WTC11 (cell line): ENCODE data around the gene FBXO31.

ENCODE experiments used
- ATF2 ChIP-seq: sonication (generic); formaldehyde crosslinking; IDR thresholded peaks from 2 replicates; pipeline ENCODE4 v1.8.1; 2022; ENCODE audit warnings: low read depth, missing genetic modification reagents, borderline replicate concordance
- CREB1 ChIP-seq: sonication (generic); formaldehyde crosslinking; IDR thresholded peaks from 2 replicates; pipeline ENCODE4 v1.8.0; 2023; ENCODE audit warnings: mild to moderate bottlenecking, missing genetic modification reagents
- CTCF ChIP-seq: fragments of 200-600 bp; IDR thresholded peaks from 2 replicates; pipeline ENCODE4 v1.8.0; 2022; ENCODE audit warnings: antibody characterized with exemption
- JUN ChIP-seq: sonication (generic); formaldehyde crosslinking; IDR thresholded peaks from 2 replicates; pipeline ENCODE4 v1.8.0; 2023; ENCODE audit warnings: mild to moderate bottlenecking, missing genetic modification reagents
- NFE2L1 ChIP-seq: sonication (generic); formaldehyde crosslinking; IDR thresholded peaks from 2 replicates; pipeline ENCODE4 v1.8.1; 2023; ENCODE audit warnings: missing genetic modification reagents
- STAT6 ChIP-seq: sonication (generic); formaldehyde crosslinking; conservative IDR thresholded peaks from 2 replicates; pipeline ENCODE4 v1.8.1; 2023; ENCODE audit warnings: mild to moderate bottlenecking, low read depth, missing genetic modification reagents, moderate library complexity
- ZBTB43 ChIP-seq: sonication (generic); formaldehyde crosslinking; IDR thresholded peaks from 2 replicates; pipeline ENCODE4 v1.8.1; 2023; ENCODE audit warnings: mild to moderate bottlenecking, missing genetic modification reagents
- ZNF219 ChIP-seq: sonication (generic); formaldehyde crosslinking; IDR thresholded peaks from 2 replicates; pipeline ENCODE4 v1.8.0; 2023; ENCODE audit warnings: missing genetic modification reagents, mild to moderate bottlenecking, borderline replicate concordance
- ZNF263 ChIP-seq: sonication (generic); formaldehyde crosslinking; IDR thresholded peaks from 2 replicates; pipeline ENCODE4 v1.8.1; 2022; ENCODE audit warnings: low read depth, mild to moderate bottlenecking, moderate library complexity, missing genetic modification reagents
- ZNF416 ChIP-seq: fragments of 250-450 bp; sonication (Bioruptor Pico); IDR thresholded peaks from 2 replicates; pipeline ENCODE4 v1.9.0; 2021; ENCODE audit warnings: mild to moderate bottlenecking, inconsistent platforms
- ZNF423 ChIP-seq: fragments of 250-450 bp; sonication (Bioruptor Pico); IDR thresholded peaks from 2 replicates; pipeline ENCODE4 v2.1.2; 2022; ENCODE audit warnings: mild to moderate bottlenecking, moderate library complexity
- TF ChIP-seq, protein P1 (sequence below): sonication (generic); formaldehyde crosslinking; IDR thresholded peaks from 2 replicates; pipeline ENCODE4 v1.8.1; 2023; ENCODE audit warnings: mild to moderate bottlenecking, missing genetic modification reagents, moderate library complexity
- TF ChIP-seq, protein P2 (sequence below): sonication (generic); formaldehyde crosslinking; IDR thresholded peaks from 2 replicates; pipeline ENCODE4 v1.8.1; 2022; ENCODE audit warnings: low read depth, mild to moderate bottlenecking, moderate library complexity, missing genetic modification reagents, borderline replicate concordance
- TF ChIP-seq, protein P3 (sequence below): sonication (generic); formaldehyde crosslinking; IDR thresholded peaks from 2 replicates; pipeline ENCODE4 v1.8.0; 2022; ENCODE audit warnings: mild to moderate bottlenecking, missing genetic modification reagents

GRCh38 chr16:87411375-87412271 is 28.0 kb upstream of the FBXO31 start:
- TF ChIP-seq, protein P1, sequence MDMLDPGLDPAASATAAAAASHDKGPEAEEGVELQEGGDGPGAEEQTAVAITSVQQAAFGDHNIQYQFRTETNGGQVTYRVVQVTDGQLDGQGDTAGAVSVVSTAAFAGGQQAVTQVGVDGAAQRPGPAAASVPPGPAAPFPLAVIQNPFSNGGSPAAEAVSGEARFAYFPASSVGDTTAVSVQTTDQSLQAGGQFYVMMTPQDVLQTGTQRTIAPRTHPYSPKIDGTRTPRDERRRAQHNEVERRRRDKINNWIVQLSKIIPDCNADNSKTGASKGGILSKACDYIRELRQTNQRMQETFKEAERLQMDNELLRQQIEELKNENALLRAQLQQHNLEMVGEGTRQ (CRISPR knock-in tag): no peak
- TF ChIP-seq CTCF: no peak
- no peak for TF ChIP-seq ZNF423 (CRISPR knock-in tag)
- TF ChIP-seq STAT6 (CRISPR knock-in tag): no peak
- TF ChIP-seq ZNF263 (CRISPR knock-in tag): no peak
- TF ChIP-seq ZNF416 (CRISPR knock-in tag): no peak
- TF ChIP-seq, protein P2, sequence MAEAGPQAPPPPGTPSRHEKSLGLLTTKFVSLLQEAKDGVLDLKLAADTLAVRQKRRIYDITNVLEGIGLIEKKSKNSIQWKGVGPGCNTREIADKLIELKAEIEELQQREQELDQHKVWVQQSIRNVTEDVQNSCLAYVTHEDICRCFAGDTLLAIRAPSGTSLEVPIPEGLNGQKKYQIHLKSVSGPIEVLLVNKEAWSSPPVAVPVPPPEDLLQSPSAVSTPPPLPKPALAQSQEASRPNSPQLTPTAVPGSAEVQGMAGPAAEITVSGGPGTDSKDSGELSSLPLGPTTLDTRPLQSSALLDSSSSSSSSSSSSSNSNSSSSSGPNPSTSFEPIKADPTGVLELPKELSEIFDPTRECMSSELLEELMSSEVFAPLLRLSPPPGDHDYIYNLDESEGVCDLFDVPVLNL: no peak
- no peak for TF ChIP-seq NFE2L1
- TF ChIP-seq CREB1 (CRISPR knock-in tag): no peak
- no peak for TF ChIP-seq JUN
- no peak for TF ChIP-seq ZNF219 (CRISPR knock-in tag)
- TF ChIP-seq, protein P3, sequence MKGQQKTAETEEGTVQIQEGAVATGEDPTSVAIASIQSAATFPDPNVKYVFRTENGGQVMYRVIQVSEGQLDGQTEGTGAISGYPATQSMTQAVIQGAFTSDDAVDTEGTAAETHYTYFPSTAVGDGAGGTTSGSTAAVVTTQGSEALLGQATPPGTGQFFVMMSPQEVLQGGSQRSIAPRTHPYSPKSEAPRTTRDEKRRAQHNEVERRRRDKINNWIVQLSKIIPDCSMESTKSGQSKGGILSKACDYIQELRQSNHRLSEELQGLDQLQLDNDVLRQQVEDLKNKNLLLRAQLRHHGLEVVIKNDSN (CRISPR knock-in tag): no peak
- TF ChIP-seq ATF2 (CRISPR knock-in tag): no peak
- TF ChIP-seq ZBTB43 (CRISPR knock-in tag): no peak
